GM12878 (cell line): ENCODE measurements around the gene TPI1. TPM values are rescaled to one million over a fixed set of nuclear protein-coding genes. Genes with fewer than 3 reads are reported as not detected.

Source experiments
- ATAC-seq: fragments of 200-7000 bp; cut with Tn5 transposase; 3 replicates; pipeline ENCODE4 v1.9.1; 2020; ENCODE audit warnings: mild to moderate bottlenecking, moderate library complexity
- BruUV-seq: library from RNA; stranded (reverse); fragments of 400-500 nt; replicated peaks from 2 replicates; lab custom pipeline; 2021; lab: Mats Ljungman, UMichigan
- CTCF ChIA-PET: fragments of 300-600 bp; sonication (Branson Sonifier 250); formaldehyde crosslinking; extraction: SDS; loops from one replicate; lab custom pipeline; 2021; ENCODE audit warnings: inconsistent platforms; lab: Yijun Ruan, JAX
- POLR2A ChIA-PET: fragments of 350-600 bp; formaldehyde crosslinking; extraction: SDS; loops from one replicate; lab custom pipeline; 2021; ENCODE audit warnings: inconsistent platforms; lab: Charles Lee
- RAD21 ChIA-PET: fragments of 300-600 bp; sonication (Branson Sonifier 250); formaldehyde crosslinking; loops from one replicate; lab custom pipeline; 2023; ENCODE audit warnings: antibody characterized with exemption; ENCODE audit not compliant: unreplicated experiment; lab: Charles Lee
- SMC1A ChIA-PET: fragments of 300-600 bp; sonication (Branson Sonifier 250); formaldehyde crosslinking; loops from one replicate; lab custom pipeline; 2023; ENCODE audit not compliant: unreplicated experiment, uncharacterized antibody; lab: Charles Lee
- DNase-seq: peaks from one replicate; pipeline ENCODE4 v3.0.0-alpha.2; 2011; ENCODE audit warnings: low read depth, low spot score
- FAIRE-seq: peaks from 3 replicates; lab custom pipeline; 2011; peaks lifted over from hg19 to GRCh38; lab: Jason Lieb, UNC
- H2AFZ ChIP-seq: 2 replicates; pipeline ENCODE4 v1.6.0; 2011; ENCODE audit warnings: low read depth, low read length, control low read depth; ENCODE audit not compliant: control insufficient read depth
- H3K27ac ChIP-seq: 2 replicates; pipeline ENCODE4 v1.5.1; 2011; ENCODE audit warnings: control low read depth; ENCODE audit not compliant: control insufficient read depth, insufficient read depth
- H3K27me3 ChIP-seq, 2 experiments: replicated peaks in 1 of 2; 2 replicates each; pipeline versions ENCODE4 v1.6.0 to v1.6.1; 2011; ENCODE audit warnings: low read length in 1 of 2; ENCODE audit not compliant: control insufficient read depth in 2 of 2, insufficient read depth in 2 of 2
- H3K36me3 ChIP-seq, 2 experiments: 2 replicates each; pipeline ENCODE4 v1.5.1; 2011; ENCODE audit warnings: low read length in 1 of 2; ENCODE audit not compliant: control insufficient read depth in 2 of 2, insufficient read depth in 2 of 2
- H3K4me1 ChIP-seq: 2 replicates; pipeline ENCODE4 v1.6.1; 2011; ENCODE audit warnings: mild to moderate bottlenecking, low read length, moderate library complexity, mixed read lengths; ENCODE audit not compliant: control insufficient read depth, insufficient read depth
- H3K4me2 ChIP-seq: 2 replicates; pipeline ENCODE4 v1.6.0; 2011; ENCODE audit warnings: control low read depth; ENCODE audit not compliant: control insufficient read depth, insufficient read depth
- H3K4me3 ChIP-seq: fragments of 200-600 bp; sonication (generic); 2 replicates; pipeline ENCODE4 v1.5.1; 2016
- H3K79me2 ChIP-seq: 2 replicates; pipeline ENCODE4 v1.6.0; 2011; ENCODE audit warnings: low read length; ENCODE audit not compliant: control insufficient read depth, insufficient read depth
- H3K9ac ChIP-seq: 2 replicates; pipeline ENCODE4 v1.8.0; 2011; ENCODE audit warnings: low read length, control low read depth, mixed read lengths; ENCODE audit not compliant: control insufficient read depth, insufficient read depth
- H3K9me3 ChIP-seq: replicated peaks from 3 replicates; pipeline ENCODE4 v1.5.1; 2011; ENCODE audit warnings: mild to moderate bottlenecking, low read length; ENCODE audit not compliant: control insufficient read depth, insufficient read depth
- H4K20me1 ChIP-seq: 2 replicates; pipeline ENCODE4 v1.6.0; 2011; ENCODE audit not compliant: control insufficient read depth, insufficient read depth
- ASH2L ChIP-seq: fragments of 300-600, 200-600 bp; sonication (generic); IDR thresholded peaks from 2 replicates; pipeline ENCODE4 v1.6.1; 2017; ENCODE audit warnings: low read depth, mild to moderate bottlenecking, borderline replicate concordance
- ATF7 ChIP-seq: fragments of 450-650 bp; IDR thresholded peaks from 2 replicates; pipeline ENCODE4 v1.6.1; 2016; ENCODE audit warnings: low read depth, mild to moderate bottlenecking
- BRCA1 ChIP-seq: IDR thresholded peaks from 2 replicates; pipeline ENCODE4 v1.6.1; 2011; ENCODE audit warnings: low read depth, low read length, improper control_type of control experiment
- ETV6 ChIP-seq, 2 experiments: fragments of 450-650 bp in 1 of 2; IDR thresholded peaks in 1 of 2; conservative IDR thresholded peaks in 1 of 2; 2 replicates each; pipeline ENCODE4 v1.6.1; 2014; ENCODE audit warnings: antibody characterized with exemption in 1 of 2, borderline replicate concordance in 1 of 2, low read depth in 1 of 2, mild to moderate bottlenecking in 1 of 2, moderate library complexity in 1 of 2
- HDGF ChIP-seq: fragments of 450-650 bp; IDR thresholded peaks from 2 replicates; pipeline ENCODE4 v1.6.1; 2016; ENCODE audit warnings: antibody characterized with exemption
- NFXL1 ChIP-seq: fragments of 450-650 bp; IDR thresholded peaks from 2 replicates; pipeline ENCODE4 v1.6.1; 2017; ENCODE audit warnings: antibody characterized with exemption, mild to moderate bottlenecking, borderline replicate concordance
- RB1 ChIP-seq: fragments of 450-650 bp; formaldehyde crosslinking; IDR thresholded peaks from 2 replicates; pipeline ENCODE4 v1.6.1; 2017; ENCODE audit warnings: mild to moderate bottlenecking, borderline replicate concordance
- RUNX3 ChIP-seq: IDR thresholded peaks from 2 replicates; pipeline ENCODE4 v1.6.1; 2012; ENCODE audit warnings: low read length, inconsistent platforms
- TBL1XR1 ChIP-seq: IDR thresholded peaks from 2 replicates; pipeline ENCODE4 v1.6.1; 2012; ENCODE audit warnings: low read depth, low read length, improper control_type of control experiment
- YY1 ChIP-seq: IDR thresholded peaks from 2 replicates; pipeline ENCODE4 v1.6.1; 2011; ENCODE audit warnings: low read depth, mild to moderate bottlenecking, low read length
- ZNF274 ChIP-seq: IDR thresholded peaks from one replicate; pipeline ENCODE4 v1.8.0; 2011; ENCODE audit not compliant: insufficient read length, insufficient read depth
- WGBS: methylation state at CpG from one replicate; pipeline ENCODE4 v1.1.6; 2016; ENCODE audit warnings: low lambda C conversion rate; ENCODE audit not compliant: insufficient replicate concordance, insufficient coverage; ENCODE audit errors: missing lambda C conversion rate; 5-methylcytosine and 5-hydroxymethylcytosine counted together
- in situ Hi-C: fragments of 300-500 bp; cut with MboI; formaldehyde crosslinking; loops from 9 replicates; pipeline ENCODE4 v1.14.3; 2018; ENCODE audit warnings: mixed read lengths
- intact Hi-C: fragments of 100-400 bp; cut with micrococcal nuclease; formaldehyde crosslinking; loops from one replicate; pipeline ENCODE4 v1.14.2; 2022; ENCODE audit not compliant: unreplicated experiment
- polyA plus RNA-seq, 11 experiments: library from polyadenylated mRNA; depleted of rRNA in 4 of 11; unstranded in 6 of 11; stranded (reverse) in 5 of 11; fragments of >200 nt; fragmentation: Nextera tagmentation in 4 of 11; fragmentation: Illumina TruSeq in 1 of 11; extraction: Ambion mirVana in 4 of 11; extraction: Trizol in 1 of 11; gene quantifications; 1 replicate in 1 of 11; 2 replicates in 10 of 11; pipeline versions ENCODE4 v1.2.1 to v1.2.3, GENCODE V29; 2011 to 2016; ENCODE audit warnings: inconsistent platforms in 2 of 11, missing spikeins in 2 of 11, low read depth in 1 of 11
- total RNA-seq, 4 experiments: library from RNA; depleted of rRNA in 3 of 4; stranded (reverse); fragments of >200 nt in 3 of 4; fragmentation: Illumina TruSeq in 1 of 4; extraction: Trizol in 1 of 4; gene quantifications; 2 replicates each; pipeline versions ENCODE4 v1.2.1 to v1.2.3, GENCODE V29; 2013 to 2021

TPI1 gene
- total and polyA plus RNA-seq, 10 of the 15 experiments (the other 5 are each of a cell fraction or from before 2014, with no cell fraction given), result 916 to 7,349 (median 1,677) TPM

DNA sequence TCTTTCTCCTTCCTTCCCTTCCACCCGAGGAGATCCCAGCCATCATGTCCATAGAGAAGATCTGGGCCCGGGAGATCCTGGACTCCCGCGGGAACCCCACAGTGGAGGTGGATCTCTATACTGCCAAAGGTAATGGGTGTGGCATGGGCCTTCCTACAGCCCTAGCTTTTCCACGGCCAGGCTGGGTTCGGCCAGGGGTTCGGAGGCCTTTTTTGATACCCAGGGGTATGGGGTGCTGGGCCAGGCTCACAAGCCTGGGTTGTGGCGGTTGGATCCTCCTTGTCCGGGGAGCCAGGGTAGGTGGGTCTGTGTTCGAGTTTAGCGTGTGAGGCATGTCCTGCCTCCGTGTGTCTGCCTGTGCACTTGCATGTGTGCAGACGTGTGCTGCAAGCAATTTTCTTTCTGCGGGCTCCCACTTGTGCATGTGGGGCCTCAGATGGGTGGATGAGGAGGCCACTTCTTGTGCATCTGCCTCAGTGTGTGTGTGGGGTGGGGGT lies 48.5 kb downstream of the TPI1 start:
- TF ChIP-seq YY1 (no peak), ZNF274 (no peak)
- H3K36me3 ChIP-seq, result peaks cover 2 to 6% of the 10 kb centered on the region in 2 experiments; a peak in 2 of 4 replicates
- ChIA-PET POLR2A (interaction anchor here (0.7 to 2.2 kb wide), 7 partner anchors 9 to 65 kb away, joined by 3 to 9 read pairs (median 3); partner anchors contain the start of genes C12orf57, CDCA3, RNU7-1 and SPSB2), SMC1A (interaction anchor here (0.8 to 3.1 kb wide), 2 partner anchors 24 to 29 kb away, joined by 3 to 16 read pairs; no protein-coding TSS in a partner anchor), CTCF (interaction anchor here (0.6 to 4.6 kb wide), 4 partner anchors 9 to 46 kb away, joined by 3 to 20 read pairs (median 11); partner anchors contain the start of gene SPSB2), RAD21 (interaction anchor here (0.7 kb wide), 1 partner anchor 24 kb away, joined by 3 read pairs; no protein-coding TSS in a partner anchor)
- no peak overlapping the region for H3K9ac ChIP-seq
- in situ Hi-C loops (no loop called here), intact Hi-C loops (no loop called here)
- DNase-seq (no peak), ATAC-seq (no peak), FAIRE-seq (no peak)
- H3K9me3 ChIP-seq, result no peaks in the 10 kb centered on the region
- H3K4me1 ChIP-seq, result peaks cover 11% of the 10 kb centered on the region
- peaks cover 23% of the 10 kb centered on the region for H3K79me2 ChIP-seq
- no peak overlapping the region for H2AFZ ChIP-seq
- H4K20me1 ChIP-seq, result no peaks in the 10 kb centered on the region
- no peaks in the 10 kb centered on the region for H3K27me3 ChIP-seq
- peak overlapping the region; percentile 97; the same call in 1 of the 2 replicates for H3K4me2 ChIP-seq
- peak overlapping the region; percentile 100 for H3K4me3 ChIP-seq
- BruUV-seq, result no TSS peak
- no peak overlapping the region for H3K27ac ChIP-seq
- WGBS, result 82% methylated on average over 13 of the region's 14 CpGs

DNA sequence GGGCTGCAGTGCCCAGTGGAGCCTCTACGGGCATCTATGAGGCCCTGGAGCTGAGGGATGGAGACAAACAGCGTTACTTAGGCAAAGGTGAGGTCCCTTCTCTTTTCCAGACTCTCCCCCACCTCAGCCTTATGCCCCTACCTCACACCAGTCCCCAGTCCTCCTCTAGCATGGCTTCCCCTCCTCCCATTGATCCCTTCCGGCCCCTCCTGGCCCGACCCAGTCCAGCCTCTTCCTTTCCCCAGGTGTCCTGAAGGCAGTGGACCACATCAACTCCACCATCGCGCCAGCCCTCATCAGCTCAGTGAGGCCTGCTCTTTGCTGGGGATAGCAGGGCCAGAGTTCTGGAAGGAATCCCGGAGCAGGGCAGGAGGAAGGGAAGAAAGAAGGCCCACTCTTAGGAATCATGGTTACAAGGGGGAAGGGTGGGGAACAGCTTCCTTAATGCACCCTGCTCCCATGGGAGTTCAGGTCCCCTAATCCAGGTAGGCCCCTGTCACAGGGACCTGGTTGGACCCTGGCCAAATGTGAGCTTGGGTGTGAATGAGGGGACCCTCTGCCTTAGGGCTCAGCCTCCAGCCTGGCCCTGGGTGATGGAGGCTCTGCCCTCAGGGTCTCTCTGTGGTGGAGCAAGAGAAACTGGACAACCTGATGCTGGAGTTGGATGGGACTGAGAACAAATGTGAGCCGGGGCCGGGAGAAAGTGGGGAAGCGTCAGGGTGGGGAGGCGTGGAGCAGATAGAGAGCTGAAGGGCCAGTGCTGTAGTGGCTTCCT lies 49.3 kb downstream of the TPI1 start:
- no peak for DNase-seq
- H3K4me1 ChIP-seq, result peaks cover 17% of the 10 kb centered on the region
- no peaks in the 10 kb centered on the region for H4K20me1 ChIP-seq
- H3K36me3 ChIP-seq, result peaks cover 2 to 10% of the 10 kb centered on the region in 2 experiments; a peak in 2 of 4 replicates
- intact Hi-C loops (no loop called here), in situ Hi-C loops (no loop called here)
- no peak for ATAC-seq
- ChIA-PET POLR2A (interaction anchor here (0.6 to 2.2 kb wide), 4 partner anchors 8 to 43 kb away, joined by 3 to 9 read pairs (median 4); partner anchors contain the start of genes C12orf57, RNU7-1 and SPSB2), CTCF (interaction anchor here (0.6 to 1.9 kb wide), 6 partner anchors 9 to 48 kb away, joined by 3 to 7 read pairs (median 4); partner anchors contain the start of gene SPSB2), SMC1A (interaction anchor here (0.8 to 1.3 kb wide), 3 partner anchors 9 to 28 kb away, joined by 3 read pairs; no protein-coding TSS in a partner anchor), RAD21 (no interaction called here)
- H3K27me3 ChIP-seq, result no peaks in the 10 kb centered on the region
- H3K4me2 ChIP-seq, result peak overlapping the region; percentile 39; the same call in 1 of the 2 replicates
- no peak for TF ChIP-seq RUNX3
- no peak for TF ChIP-seq ETV6 (conservative IDR thresholded peaks at IDR 0.05 in 1 of 2, IDR thresholded peaks at IDR 0.05 in 1 of 2; ENCODE audit: borderline replicate concordance in 1 of 2, low read depth in 1 of 2)
- TF ChIP-seq ATF7, result no peak
- no peak for TF ChIP-seq ASH2L
- no peak for TF ChIP-seq BRCA1
- no peak for TF ChIP-seq NFXL1
- no peak for TF ChIP-seq HDGF
- TF ChIP-seq TBL1XR1, result no peak
- no peak for TF ChIP-seq RB1
- no peak overlapping the region for H3K27ac ChIP-seq
- BruUV-seq, result no TSS peak
- no peak for FAIRE-seq
- H3K9me3 ChIP-seq, result no peaks in the 10 kb centered on the region
- 94% methylated on average over 11 of the region's 11 CpGs for WGBS
- no peak overlapping the region; the same call in 1 of the 2 replicates for H3K9ac ChIP-seq
- H2AFZ ChIP-seq, result no peak overlapping the region
- H3K79me2 ChIP-seq, result peaks cover 23% of the 10 kb centered on the region
- no peak overlapping the region for H3K4me3 ChIP-seq
